GM12892 (cell line): ENCODE data around the gene ZNF438.

Experiments
- POLR2A ChIP-seq: IDR thresholded peaks from 2 replicates; pipeline ENCODE4 v1.6.1; 2011; ENCODE audit warnings: low read depth, low read length, control low read depth
- POLR2AphosphoS5 ChIP-seq: IDR thresholded peaks from 2 replicates; pipeline ENCODE4 v1.6.1; 2011; ENCODE audit warnings: low read depth, low read length, control low read depth

DNA sequence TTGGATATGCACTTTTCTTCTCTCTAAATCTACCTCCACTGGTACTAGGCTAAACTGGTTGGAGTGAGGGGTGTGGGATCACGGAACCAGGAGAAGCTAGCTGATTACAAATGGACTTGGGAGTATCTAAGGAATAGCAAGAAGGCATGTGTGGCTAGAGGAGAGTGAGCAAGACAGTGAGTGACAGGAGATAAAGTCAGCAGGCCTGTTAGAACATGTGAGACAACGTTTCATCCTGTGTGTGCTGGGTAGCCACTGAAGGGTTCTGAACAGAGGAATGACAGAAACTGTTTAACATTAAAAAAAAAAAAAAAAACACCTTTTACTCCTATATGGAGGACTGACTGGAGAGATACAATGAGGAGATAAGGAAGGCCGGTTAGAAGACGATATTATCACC is 51.7 kb downstream of the ZNF438 start:
- TF ChIP-seq POLR2A (no peak), POLR2AphosphoS5 (no peak)
